Measurements from ENCODE around the gene GLO1.

Gene GLO1

DNA sequence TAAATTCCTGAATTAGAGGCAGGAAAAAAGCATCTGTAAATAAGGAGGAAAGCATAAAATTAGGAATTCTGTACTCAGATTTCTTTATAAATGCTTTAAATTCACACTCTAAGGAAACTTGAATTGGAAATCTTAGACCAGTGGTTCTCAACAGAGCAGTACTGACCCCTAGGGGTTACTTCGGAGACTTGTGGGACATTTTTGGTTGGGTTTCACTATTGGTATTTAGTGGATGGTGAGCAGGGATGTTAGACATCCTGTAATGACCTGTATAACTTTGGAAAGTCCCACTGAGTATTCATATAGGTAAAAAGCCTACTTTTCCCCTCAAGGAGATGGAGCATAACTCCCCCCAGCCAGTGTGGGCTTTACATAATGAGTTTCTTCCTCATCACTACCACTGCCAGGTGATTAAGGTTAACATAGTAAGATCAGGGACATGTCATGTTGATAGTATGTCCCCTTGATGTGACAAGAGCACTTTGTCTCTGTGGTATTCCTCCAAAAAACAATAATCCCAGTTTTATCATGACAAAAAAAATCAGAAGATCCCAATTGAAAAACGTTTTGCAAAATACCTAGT, 31.0 kb downstream of the GLO1 start:
- peak; percentile 76 for DNase-seq (ENCODE audit: low read depth, low spot score)

DNA sequence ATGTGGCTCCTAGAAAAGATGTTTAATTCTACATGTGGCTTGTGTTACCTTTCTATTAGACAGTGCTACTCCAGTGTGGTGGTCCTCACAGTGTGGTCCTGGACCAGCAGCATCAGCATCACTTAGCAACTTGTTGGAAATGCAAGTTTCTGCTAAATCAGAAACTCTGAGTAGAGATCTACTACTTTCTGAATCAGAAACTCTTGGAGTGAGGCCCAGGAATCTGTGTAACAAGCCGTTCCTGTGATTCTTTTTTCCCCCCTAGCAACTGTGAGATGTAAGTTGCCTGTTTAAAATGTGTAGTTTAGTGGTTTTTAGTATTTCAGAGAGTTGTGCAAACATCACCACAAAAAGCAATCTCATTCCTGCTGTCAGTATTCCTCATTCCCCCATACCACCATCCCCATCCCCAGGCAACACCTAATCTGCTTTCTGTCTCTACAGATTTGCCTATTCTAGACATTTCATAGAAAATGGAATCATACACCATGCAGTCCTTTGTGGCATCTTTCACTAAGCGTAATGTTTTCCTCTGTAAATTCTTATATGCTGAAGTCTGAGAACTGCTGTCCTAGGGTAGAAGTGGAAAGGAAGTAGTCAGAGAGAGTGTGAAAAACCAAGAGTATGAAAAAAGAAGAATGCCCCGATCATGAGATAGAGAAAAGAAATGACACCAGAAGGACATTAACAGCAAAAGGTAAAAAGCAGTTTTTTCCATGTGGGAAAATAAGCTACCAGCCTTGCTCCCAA, 44.4 kb downstream of the GLO1 start:
- no peak for DNase-seq (ENCODE audit: low read depth, low spot score)

DNA sequence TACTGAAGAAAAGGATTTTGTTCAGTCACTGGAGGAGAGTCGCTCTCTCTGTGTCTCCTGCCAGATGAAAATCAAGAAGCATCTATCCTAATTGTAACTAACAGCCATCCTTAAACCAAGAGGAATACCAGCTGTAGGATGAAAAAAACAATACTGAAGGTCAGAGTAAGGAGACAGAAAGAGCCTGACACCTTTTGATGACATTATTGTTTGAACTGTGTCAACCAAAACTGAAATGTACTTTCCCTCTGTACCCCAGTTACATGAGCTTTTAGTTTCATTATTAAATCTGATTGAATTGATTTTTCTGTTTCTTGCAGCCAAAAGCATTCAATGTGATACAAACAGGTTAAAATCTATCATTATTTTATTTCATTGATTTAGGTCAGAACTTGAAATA, 46.0 kb downstream of the GLO1 start:
- no peak for DNase-seq (ENCODE audit: low read depth, low spot score)

DNA sequence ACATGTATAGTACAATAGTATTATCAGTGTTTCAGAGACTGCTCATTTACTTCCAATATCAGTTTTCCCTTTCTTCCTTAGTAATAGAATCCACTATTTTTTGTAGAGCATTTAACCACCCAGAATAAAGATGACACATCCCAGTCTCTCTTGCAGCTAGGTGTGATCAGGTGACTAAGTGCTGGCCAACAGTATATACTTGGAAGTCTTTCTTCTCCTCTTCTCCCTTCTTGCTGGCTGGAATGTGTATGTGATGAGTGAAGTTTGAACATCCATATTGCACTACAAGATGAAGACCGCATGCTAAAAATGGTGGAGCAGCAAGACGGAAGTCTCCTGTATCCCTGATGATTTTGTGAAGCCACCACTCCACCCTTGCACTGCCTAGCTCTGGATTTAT, 48.7 kb downstream of the GLO1 start:
- DNase-seq (ENCODE audit: low read depth, low spot score), result no peak

DNA sequence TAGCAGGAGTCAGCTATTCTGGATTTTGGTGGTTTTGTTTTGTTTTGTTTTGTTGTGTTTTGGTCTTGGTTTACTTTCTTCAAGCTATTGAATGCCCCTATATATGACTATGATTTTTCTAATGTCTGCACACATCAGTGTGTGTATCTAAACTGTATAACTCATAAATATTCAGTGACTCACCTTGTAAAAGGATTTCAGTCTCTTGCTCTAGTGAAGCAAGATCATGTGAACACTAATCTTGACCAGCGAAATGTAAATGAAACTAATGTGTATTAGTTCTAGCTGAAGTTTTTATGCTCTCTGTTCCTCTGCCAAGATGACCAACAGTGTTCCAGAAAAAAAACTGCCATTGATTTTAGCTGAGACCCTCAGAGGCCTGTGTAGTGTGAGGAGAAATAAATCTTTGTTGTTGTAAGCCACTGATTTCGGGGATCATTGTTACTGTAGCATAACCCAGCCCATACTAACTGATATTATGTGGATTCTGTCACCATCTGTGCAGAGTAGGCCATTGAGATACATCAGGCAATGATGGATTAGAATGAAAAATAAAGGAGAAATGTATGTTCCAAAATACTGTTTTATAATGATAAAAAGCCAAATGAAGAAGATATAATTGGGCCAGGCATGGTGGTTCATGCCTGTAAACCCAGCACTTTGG, 51.7 kb downstream of the GLO1 start:
- no peak for DNase-seq (ENCODE audit: low read depth, low spot score)

DNA sequence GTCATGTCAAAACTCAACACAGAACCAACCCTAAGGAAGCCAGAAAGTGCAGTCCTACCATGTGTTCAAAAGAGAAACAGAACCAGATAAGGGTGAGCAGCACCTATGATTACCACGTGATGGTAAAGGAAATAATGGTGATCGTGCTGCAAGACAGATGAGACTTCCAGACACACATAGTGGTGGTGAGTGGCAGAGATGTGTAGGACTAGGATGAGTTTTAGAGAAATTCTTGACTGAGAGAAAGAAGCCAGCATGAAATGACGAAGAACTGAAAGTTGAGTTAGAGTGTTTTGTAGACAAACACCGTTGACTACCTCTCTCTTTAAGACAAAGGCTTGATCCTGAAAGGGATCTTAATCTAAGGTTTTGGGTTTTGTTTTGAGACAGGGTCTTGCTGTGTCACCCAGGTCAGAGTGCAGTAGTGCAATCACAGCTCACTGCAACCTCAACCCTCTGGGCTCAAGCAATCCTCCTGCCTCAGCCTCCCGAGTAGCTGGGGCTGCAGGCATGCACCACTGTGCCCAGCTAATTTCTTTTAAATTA, 52.7 kb downstream of the GLO1 start:
- DNase-seq (ENCODE audit: low read depth, low spot score), result no peak

DNA sequence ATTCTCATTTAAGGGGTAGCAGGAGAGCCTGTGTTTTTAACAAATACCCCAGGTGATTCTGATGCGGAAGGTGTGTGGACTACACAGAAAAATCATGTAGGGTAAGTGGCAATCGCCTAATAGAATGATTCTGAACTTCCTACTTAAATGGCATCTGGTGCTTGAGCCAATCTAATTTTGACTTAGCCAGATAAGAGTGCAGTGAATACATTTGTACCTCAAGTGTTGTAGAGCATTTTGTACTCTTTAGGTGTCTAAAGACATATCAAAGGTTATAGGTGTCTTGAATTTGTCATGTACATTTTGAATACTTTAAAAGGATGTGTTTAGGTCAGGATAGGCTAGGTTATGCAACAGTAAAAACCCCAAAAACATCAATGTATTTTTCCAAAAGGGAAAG, 53.2 kb downstream of the GLO1 start:
- no peak for DNase-seq (ENCODE audit: low read depth, low spot score)

DNA sequence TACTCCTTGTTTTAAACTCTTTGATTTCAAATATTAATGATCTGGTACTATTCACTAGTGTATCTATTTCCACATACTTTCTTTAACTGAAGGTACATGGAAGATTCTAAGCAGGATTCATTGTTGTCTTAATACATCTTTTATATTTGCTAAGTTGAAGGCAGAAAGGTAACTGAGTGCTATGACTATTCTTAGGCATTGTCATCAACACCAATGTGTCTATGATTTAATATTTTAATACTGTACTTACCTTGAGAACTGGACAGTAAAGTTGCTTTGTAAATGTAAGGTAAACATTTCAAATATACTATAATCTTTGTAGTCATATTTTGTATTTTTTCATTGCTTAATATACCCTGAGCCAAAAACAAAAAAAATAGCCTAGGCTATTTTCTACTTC, 54.3 kb downstream of the GLO1 start:
- DNase-seq (ENCODE audit: low read depth, low spot score), result no peak

DNA sequence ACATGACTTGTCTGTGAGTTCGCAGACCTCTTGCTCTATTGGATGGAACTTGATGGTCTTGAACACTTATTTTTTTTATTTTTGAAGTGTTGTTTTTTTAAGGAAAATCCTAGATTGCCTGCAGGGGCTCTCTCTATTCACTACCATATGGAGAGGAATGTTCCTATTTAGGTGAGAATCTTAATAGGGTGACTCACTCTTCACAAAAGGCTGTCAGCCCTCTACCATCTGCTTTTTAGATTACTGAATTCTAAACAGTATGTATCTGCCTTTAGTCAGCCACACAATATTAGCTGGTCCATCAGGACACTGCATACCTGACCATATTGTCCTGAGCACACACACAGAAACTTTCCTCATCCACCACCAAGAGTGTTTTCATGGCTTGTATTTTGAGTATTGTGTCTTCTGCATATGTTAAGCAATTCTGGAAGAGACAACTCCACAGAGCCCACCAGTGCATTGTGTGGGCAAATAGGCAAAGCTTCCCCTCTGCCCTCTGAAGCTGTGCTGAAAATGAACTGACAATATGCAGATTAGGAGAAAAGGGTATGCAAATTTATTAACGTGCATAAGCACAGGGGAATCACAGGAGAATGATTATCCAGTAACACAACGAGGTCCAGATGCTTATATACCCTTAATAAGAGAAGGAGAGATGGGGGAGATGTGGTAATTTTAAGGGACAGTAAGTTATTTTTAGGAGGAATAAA, 56.6 kb downstream of the GLO1 start:
- peak; percentile 32 for DNase-seq (ENCODE audit: low read depth, low spot score)

DNA sequence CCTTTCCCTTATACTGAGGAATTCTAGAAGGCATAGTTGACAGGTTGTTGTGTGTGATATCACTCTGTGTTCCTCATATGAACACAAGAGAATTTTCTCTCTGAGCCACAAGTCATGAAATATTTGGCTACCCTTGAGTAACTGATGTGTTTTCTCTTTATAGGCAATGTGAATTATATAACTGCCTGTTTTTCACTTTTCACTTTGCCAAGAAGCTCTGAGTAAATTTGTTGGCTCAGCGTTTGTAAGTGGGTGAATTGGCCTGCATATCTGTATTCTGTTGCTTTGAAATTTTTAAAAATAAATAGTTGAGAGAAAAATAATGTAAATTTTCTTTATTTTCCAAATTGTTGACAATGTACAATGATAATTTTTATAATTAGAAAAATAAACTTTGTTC, 58.0 kb downstream of the GLO1 start:
- DNase-seq (ENCODE audit: low read depth, low spot score), result no peak

DNA sequence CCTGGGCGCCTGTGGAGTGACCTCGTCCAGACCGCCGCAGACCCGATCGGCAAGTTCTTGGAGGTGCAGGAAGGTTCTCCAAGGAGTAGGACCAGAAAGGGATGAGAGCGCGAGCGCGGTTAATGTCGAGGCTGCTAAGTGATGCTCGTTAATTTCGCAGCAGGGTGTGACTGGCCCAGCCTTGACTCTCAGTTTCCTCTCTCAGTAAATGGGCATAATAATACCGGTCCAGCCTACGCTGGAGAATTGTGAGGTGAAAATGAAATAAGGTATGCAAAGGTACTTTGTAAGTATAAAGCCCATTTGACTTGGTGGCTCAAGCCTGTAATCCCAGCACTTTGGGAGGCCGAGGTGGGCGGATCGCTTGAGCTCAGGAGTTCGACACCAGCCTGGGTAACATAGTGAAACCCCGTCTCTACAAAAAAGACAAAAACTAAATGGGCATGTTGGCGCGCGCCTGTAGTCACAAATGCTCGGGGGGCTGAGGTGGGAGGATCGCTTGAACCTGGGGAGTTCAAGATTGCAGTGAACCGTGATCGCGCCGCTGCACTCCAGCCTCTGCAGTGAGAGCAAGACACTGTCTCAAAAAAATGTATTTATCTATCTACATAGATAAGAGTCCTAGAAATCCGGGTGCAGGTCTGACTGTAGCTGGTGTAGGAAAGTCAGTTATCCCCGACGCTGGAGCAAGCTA, 62.6 kb downstream of the GLO1 start:
- DNase-seq (ENCODE audit: low read depth, low spot score), result peak; percentile 5

DNA sequence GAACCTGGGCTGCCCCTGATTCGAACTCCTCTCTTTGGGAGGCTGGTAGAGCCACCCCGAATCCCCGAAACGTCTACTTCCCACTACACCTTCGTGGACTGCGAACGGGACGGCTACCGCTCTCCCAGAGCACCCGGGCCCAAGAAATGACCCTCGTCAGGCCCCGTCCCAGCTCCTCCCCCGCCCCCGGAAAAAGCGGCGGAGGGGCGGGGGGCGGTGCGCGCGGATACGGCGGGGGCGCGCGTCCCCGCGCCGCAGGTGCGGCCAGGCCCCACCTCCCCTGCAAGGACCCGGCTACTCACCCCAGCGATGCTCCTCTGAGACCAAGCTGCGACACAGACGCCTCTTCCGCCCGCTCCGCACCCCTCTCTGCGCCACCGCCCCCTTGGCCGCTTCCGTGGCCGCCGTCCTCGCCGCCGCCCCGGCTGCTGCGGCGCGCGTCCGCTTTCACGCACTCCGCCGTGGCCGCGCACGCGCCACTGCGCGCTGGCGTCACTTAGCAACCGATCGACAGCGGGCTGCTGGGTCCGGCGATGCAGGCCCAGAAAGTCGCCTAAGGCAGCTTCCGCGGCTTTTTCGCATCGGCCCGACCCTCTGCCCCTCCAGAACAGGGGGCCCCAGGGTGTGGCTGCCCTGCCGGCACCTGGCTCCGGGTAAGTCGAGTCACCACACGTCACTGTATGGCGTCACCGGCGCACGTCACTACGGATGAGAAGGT, 63.3 kb downstream of the GLO1 start, which contains the start of gene BTBD9:
TSS of gene BTBD9 (minus strand) at position 432 of the 718 bp plus-strand sequence.
- peak; percentile 95 for DNase-seq (ENCODE audit: low read depth, low spot score)

DNA sequence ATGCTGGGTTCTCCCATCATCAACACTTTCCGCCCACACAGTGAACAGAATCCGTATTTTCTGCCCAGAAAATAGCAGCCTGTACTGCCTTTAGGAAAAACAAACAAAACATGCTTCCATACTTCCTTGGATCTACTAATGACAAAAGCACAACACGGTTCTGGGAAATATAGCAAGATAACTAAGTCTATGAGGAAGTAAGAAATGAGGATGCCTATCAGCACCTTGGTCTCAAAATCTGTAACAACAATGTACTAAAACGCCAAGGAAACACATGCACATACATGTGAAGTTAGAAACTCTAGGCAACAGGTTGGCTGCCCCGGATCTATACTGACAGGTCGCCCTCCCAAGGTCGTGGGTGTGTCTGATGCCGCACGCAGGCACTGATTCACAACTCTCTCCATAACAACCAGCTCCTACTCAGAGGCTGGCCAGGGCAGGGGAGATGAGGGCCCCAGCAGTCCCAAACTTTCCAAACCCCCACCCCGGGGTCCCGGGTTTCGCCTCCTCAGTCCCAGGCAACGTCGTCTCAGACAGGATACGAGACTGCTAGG, 63.9 kb downstream of the GLO1 start:
- DNase-seq (ENCODE audit: low read depth, low spot score), result peak; percentile 63

DNA sequence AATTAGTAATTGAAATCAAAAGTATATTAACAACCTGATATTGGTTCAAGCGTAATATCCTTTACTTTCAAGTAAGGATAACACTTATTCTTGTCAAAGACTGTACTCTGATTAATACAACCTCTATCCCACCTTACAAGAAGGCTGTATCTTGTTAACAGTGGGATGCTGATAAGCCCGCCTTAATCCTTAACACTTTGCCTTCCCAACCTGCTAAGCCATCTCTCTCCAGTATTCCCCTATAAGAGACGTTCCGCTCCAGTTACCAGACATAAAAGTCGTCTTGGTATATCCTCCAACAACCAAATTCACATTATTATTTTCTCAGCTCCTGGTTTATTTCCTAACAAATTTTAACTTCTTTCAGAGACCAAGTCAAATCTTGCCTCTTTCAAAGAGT, 65.2 kb downstream of the GLO1 start:
- no peak for DNase-seq (ENCODE audit: low read depth, low spot score)

DNA sequence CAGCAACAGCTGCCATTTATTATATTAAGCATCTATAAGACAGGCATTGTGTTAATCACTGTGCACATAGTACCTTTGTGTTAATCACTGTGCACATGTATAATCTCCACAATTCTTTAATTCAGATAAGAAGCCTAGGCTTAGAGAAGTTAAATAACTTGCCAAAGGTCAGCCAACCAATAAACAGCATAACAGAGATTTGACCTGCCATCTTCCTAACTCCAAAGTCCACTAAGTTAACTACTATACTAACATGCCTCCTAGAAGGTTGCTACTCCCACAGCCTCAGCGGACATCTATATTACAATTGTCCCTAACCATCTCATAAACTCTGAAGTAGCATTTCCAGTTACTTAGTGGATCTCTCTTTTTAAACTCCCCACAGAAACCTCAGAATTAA, 66.9 kb downstream of the GLO1 start:
- no peak for DNase-seq (ENCODE audit: low read depth, low spot score)

DNA sequence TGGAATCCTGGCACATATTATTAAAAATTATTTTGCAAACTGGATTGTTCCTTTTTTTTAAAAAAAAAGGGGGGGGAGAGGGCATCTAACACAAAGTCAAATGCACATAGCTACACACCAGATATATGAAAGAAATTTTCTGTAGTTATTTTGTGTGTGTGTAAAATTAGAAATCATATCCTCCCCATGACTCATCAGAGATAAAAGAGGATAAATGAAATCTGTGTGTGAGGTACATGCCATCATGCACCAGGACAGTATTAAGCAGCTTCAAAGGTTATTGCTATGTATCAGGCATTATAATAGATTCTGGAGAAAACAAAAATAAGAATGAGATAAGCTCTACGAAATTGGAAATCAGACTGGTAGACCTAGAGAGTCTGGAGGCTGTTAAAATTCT, 68.4 kb downstream of the GLO1 start:
- DNase-seq (ENCODE audit: low read depth, low spot score), result no peak

DNA sequence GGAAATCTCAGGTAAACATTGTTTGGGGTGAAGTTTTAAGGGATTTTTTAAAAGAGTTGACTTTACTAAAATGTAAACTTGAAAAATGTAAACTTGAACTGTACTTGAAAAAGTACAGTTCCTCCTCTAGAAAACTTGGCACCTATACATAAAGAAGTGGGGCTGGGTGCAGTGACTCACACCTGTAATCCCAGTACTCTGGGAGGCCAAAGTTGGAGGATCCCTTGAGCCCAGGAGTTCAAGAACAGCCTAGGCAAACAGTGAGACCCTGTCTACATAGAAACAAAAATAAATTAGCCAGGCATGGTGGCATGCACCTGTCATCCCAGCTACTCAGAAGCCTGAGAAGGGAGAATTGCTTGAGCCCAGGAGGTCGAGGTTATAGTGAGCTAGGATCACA, 70.5 kb downstream of the GLO1 start:
- DNase-seq (ENCODE audit: low read depth, low spot score), result no peak

DNA sequence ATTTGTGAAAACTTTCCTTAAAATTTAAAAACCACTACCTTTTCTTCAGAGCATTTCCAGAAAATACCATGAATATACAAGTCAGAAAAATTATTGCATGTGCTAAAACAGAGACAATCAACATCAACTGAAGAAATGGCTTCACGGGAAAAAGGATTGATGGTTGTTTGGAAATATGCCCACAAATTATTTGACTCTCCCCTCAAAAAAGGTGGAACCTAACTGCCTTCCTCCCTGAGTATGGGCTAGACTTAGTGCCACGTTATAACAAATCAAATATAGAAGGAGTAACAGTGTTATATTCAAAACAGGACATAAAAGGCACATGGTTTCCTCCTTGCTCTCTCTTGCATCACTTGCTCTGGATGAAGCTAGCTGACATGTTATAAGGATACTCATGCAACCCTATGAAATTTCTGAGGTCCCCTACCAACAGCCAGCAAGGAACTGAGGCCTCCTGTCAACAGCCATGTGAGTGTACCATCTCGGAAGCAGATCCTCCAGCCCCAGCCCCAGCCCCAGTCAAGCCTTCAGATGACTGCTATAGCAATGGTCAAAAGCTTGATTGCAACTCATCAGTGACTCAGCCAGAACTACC, 71.7 kb downstream of the GLO1 start:
- no peak for DNase-seq (ENCODE audit: low read depth, low spot score)
